ENCODE results near the gene SGK1.
"Not testable (repeated sequence)": the region's sequence is repeated elsewhere in the genome, so short reads cannot be mapped to it uniquely, and the experiment has no call there.

Gene SGK1

GRCh38 chr6:134287859-134288537 lies 29.9 kb downstream of the SGK1 start:
- in situ Hi-C loops (cut with HindIII; ENCODE audit: low sequenced_read_pairs), result no loop called here
- no peak overlapping the region for H3K4me3 ChIP-seq (ENCODE audit: low read depth, low read length)
- DNase-seq (ENCODE audit: low read depth), result no peak
- no peak for TF ChIP-seq CTCF (IDR thresholded peaks at IDR 0.05; ENCODE audit: low read depth, low read length, missing control alignments)

DNA sequence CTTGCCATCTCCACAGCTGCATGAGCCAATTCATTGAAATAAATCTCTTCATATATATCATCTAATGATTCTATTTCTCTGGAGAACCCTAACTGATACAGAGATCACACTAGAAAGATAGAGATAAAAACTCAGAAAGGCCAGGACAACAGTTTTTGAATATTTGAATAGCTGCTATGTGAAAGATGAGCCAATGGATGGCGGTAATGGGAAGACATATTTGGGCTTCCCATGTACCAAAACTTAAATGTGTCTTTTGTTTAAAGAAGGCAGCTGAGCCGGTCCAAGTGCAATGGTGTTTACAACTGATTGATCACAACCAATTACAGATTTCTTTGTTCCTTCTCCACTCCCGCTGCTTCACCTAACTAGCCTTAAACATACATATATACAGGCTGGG lies 35.1 kb downstream of the SGK1 start:
- in situ Hi-C loops (cut with HindIII; ENCODE audit: low sequenced_read_pairs), result no loop called here
- TF ChIP-seq CTCF (IDR thresholded peaks at IDR 0.05; ENCODE audit: low read depth, low read length, missing control alignments), result no peak
- DNase-seq (ENCODE audit: low read depth), result no peak
- H3K4me3 ChIP-seq (ENCODE audit: low read depth, low read length), result no peak overlapping the region

DNA sequence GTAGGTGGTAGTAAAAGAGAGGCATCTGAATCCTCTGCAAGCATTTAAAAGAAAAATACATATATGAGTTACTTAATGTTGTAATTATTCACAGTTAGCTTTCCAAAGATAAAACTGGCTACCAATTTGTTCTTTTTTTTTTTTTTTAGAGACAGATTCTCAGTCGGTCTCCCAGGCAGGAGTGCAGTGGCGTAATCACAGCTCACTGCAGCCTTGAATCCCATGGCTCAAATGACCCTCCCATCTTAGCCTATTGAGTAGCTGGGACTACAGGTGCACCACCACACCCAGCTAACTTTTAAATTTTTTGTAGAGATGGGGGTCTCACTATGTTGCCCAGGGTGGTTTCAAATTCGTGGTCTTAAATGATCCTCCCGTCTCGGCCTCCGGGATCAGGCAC lies 36.5 kb downstream of the SGK1 start:
- no peak for DNase-seq (ENCODE audit: low read depth)
- H3K4me3 ChIP-seq (ENCODE audit: low read depth, low read length), result no peak overlapping the region
- in situ Hi-C loops (cut with HindIII; ENCODE audit: low sequenced_read_pairs), result no loop called here
- no peak for TF ChIP-seq CTCF (IDR thresholded peaks at IDR 0.05; ENCODE audit: low read depth, low read length, missing control alignments)

GRCh38 chr6:134278000-134278399 lies 39.9 kb downstream of the SGK1 start:
- no peak for DNase-seq (ENCODE audit: low read depth)
- no peak for TF ChIP-seq CTCF (IDR thresholded peaks at IDR 0.05; ENCODE audit: low read depth, low read length, missing control alignments)
- in situ Hi-C loops (cut with HindIII; ENCODE audit: low sequenced_read_pairs), result no loop called here
- H3K4me3 ChIP-seq (ENCODE audit: low read depth, low read length), result no peak overlapping the region

- H3K4me3 ChIP-seq (ENCODE audit: low read depth, low read length); in situ Hi-C loops (cut with HindIII; ENCODE audit: low sequenced_read_pairs); DNase-seq (ENCODE audit: low read depth): not testable (repeated sequence)
Observed at GRCh38 chr6:134276891-134277377, 41.0 kb downstream of the SGK1 start.

- no peak overlapping the region for H3K4me3 ChIP-seq (ENCODE audit: low read depth, low read length)
- TF ChIP-seq CTCF (IDR thresholded peaks at IDR 0.05; ENCODE audit: low read depth, low read length, missing control alignments), result no peak
- DNase-seq (ENCODE audit: low read depth), result no peak
- in situ Hi-C loops (cut with HindIII; ENCODE audit: low sequenced_read_pairs), result no loop called here
Observed at GRCh38 chr6:134272374-134272773, 45.5 kb downstream of the SGK1 start.

DNA sequence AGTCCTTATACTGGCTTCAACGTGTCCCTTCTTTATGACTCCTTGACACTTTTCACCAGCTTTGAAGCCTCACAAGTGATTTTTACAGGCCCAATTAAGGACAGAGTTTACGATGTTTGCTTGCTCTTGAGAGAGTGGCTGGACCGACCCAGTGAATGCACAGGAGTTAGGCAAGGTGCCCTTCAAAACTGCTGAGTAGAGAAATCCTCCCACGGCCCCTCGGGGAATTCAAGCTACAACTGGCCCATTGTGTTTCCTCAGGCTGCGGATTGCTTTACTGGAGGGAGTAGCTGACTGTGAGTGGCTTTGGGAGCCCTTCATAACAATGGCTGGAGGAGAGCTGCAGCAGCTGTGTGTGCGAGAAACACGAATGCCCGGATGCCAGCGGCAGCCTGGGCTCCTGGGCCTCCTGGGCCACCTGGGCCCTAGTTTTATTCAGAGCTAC lies 50.0 kb downstream of the SGK1 start:
- DNase-seq (ENCODE audit: low read depth), result no peak
- no peak for TF ChIP-seq CTCF (IDR thresholded peaks at IDR 0.05; ENCODE audit: low read depth, low read length, missing control alignments)
- no peak overlapping the region for H3K4me3 ChIP-seq (ENCODE audit: low read depth, low read length)
- in situ Hi-C loops (cut with HindIII; ENCODE audit: low sequenced_read_pairs), result no loop called here
